Thoracic aorta (tissue), 2 donors: ENCODE results near the gene MIB1. TPM values are rescaled to one million over a fixed set of nuclear protein-coding genes. Genes with fewer than 3 reads are reported as not detected.

Experiments used
- ATAC-seq: fragments of 150-250 bp; one replicate; pipeline ENCODE4 v1.8.0; 2017; ENCODE audit warnings: low read depth; ENCODE audit not compliant: insufficient number of reproducible peaks, low FRiP score
- DNase-seq: peaks from one replicate; pipeline ENCODE4 v3.0.0-alpha.2; 2020; ENCODE audit warnings: low spot score
- H3K27ac ChIP-seq, 2 donors: fragments of 200-600 bp; sonication (generic); 1 replicate in 1 of 2; 2 replicates in 1 of 2; pipeline ENCODE4 v1.5.1; 2016; ENCODE audit warnings: mild to moderate bottlenecking in 2 of 2, moderate library complexity in 2 of 2
- H3K27me3 ChIP-seq: fragments of 200-600 bp; sonication (generic); replicated peaks from 2 replicates; pipeline ENCODE4 v1.6.0; 2016; ENCODE audit warnings: mild to moderate bottlenecking; ENCODE audit not compliant: insufficient read depth
- H3K36me3 ChIP-seq: fragments of 200-600 bp; sonication (generic); one replicate; pipeline ENCODE4 v1.5.1; 2016
- H3K4me1 ChIP-seq, 2 donors: fragments of 200-600 bp; sonication (generic); 1 replicate in 1 of 2; 2 replicates in 1 of 2; pipeline versions ENCODE4 v1.5.1 to v1.6.0; 2016; ENCODE audit warnings: low read depth in 2 of 2, mild to moderate bottlenecking in 1 of 2; ENCODE audit not compliant: control insufficient read depth in 1 of 2
- H3K4me3 ChIP-seq: fragments of 200-600 bp; sonication (generic); 2 replicates; pipeline ENCODE4 v1.5.1; 2016; ENCODE audit warnings: mild to moderate bottlenecking
- H3K9me3 ChIP-seq: fragments of 200-600 bp; sonication (generic); 2 replicates; pipeline ENCODE4 v1.5.1; 2016
- total RNA-seq, 2 donors: library from RNA; depleted of rRNA; stranded (reverse); fragments of >200 nt; gene quantifications; one replicate each; pipeline versions ENCODE4 v1.1.0 to v1.2.3, GENCODE V29; 2016
- TF ChIP-seq, protein P1 (sequence below): fragments of 200-600 bp; sonication (generic); IDR thresholded peaks from one replicate; pipeline ENCODE4 v1.5.1; 2019; ENCODE audit warnings: antibody characterized with exemption

Gene MIB1
- total RNA-seq, 2 donors from 2014 or later, result 37.9 to 53.6 TPM

DNA sequence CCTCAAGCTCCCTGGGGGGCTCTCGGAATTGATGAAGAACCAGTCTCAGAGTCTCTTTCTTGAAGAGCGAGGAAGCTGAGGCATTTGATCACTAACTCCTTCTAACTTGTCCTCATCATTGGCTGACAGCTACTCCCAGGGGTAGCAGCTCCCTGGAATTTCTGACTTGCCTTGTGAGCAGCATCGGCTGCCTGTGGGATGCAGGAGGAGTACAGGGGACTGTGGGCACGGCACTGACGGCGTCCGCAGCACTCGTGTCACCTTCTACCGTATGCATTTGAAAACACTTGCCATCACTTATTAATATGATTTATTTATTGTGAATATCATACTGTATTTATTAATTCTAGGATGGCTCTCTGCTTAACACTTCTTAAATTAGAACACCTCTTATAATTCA lies 175.0 kb downstream of the MIB1 start:
- TF ChIP-seq, protein P1, sequence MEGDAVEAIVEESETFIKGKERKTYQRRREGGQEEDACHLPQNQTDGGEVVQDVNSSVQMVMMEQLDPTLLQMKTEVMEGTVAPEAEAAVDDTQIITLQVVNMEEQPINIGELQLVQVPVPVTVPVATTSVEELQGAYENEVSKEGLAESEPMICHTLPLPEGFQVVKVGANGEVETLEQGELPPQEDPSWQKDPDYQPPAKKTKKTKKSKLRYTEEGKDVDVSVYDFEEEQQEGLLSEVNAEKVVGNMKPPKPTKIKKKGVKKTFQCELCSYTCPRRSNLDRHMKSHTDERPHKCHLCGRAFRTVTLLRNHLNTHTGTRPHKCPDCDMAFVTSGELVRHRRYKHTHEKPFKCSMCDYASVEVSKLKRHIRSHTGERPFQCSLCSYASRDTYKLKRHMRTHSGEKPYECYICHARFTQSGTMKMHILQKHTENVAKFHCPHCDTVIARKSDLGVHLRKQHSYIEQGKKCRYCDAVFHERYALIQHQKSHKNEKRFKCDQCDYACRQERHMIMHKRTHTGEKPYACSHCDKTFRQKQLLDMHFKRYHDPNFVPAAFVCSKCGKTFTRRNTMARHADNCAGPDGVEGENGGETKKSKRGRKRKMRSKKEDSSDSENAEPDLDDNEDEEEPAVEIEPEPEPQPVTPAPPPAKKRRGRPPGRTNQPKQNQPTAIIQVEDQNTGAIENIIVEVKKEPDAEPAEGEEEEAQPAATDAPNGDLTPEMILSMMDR, result no peak
- H3K9me3 ChIP-seq, result peaks cover 4% of the 10 kb centered on the region
- ATAC-seq (no peak), DNase-seq (no peak)
- no peaks in the 10 kb centered on the region for H3K4me1 ChIP-seq
- no peaks in the 10 kb centered on the region for H3K36me3 ChIP-seq
- no peak overlapping the region for H3K4me3 ChIP-seq
- no peaks in the 10 kb centered on the region for H3K27me3 ChIP-seq
- no peak overlapping the region for H3K27ac ChIP-seq

DNA sequence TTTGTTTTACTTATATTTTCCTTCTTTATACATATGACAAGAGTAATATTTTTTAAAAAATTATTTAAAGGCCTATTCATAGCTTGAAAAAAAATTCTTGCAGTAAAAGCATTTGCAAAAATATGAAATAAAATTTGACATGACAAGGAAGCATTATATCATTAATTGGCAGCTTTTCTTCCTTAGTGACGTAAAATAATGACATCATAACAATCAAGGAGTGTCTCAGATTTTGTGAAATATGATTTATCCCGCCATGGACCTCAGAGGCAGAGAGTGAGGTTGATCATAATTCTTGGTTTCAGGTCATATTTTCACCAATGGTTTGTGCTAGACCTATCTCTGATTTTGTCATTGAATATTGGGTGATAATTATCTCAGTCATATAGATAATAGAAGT lies 176.0 kb downstream of the MIB1 start:
- H3K9me3 ChIP-seq, result peaks cover 4% of the 10 kb centered on the region
- TF ChIP-seq, protein P1, result no peak
- H3K27me3 ChIP-seq, result no peaks in the 10 kb centered on the region
- no peaks in the 10 kb centered on the region for H3K36me3 ChIP-seq
- no peak overlapping the region for H3K4me3 ChIP-seq
- DNase-seq (no peak), ATAC-seq (no peak)
- no peak overlapping the region for H3K27ac ChIP-seq
- no peaks in the 10 kb centered on the region for H3K4me1 ChIP-seq

DNA sequence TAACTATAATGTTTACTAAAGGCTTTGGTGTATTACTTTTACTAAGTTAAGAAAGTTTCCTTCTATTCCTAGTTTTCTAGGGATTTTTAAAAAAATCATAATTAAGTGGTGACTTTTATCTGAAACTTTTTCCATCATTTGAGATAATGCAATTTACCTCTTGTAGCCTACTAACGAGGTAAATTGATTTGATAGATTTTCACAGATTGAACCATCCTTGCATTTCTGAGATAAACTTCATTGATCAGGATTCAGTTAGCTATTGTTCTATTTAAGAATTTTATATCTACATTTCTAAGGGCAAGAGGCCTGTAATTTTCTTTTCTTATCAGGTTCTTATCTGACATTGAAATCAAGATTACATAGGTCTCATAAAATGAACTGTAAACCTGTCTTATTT lies 178.1 kb downstream of the MIB1 start:
- Histone ChIP-seq H3K36me3 (no peaks in the 10 kb centered on the region), H3K27ac (no peak overlapping the region), H3K27me3 (no peaks in the 10 kb centered on the region), H3K4me3 (no peak overlapping the region), H3K4me1 (no peaks in the 10 kb centered on the region), H3K9me3 (peaks cover 4% of the 10 kb centered on the region)
- DNase-seq, result no peak
- ATAC-seq, result no peak
- TF ChIP-seq, protein P1, result no peak

Other genes with a start within 250 kb of the MIB1 start
- 10 to 100 TPM; 10.3 to 22.0 TPM for gene ESCO1, start 140.1 kb upstream of the MIB1 start, total RNA-seq
- gene SNRPD1, start 128.5 kb upstream of the MIB1 start, total RNA-seq, result 1 to 10 TPM; 4.3 to 7.8 TPM
- 10 to 100 TPM in 1 of 2 donors, 1 to 10 TPM in 1; 8.5 to 14.4 TPM for gene ABHD3, start 36.0 kb upstream of the MIB1 start, total RNA-seq